Calu3 (cell line): ENCODE data around the gene WWOX. TPM values are rescaled to one million over a fixed set of nuclear protein-coding genes. Genes with fewer than 3 reads are reported as not detected.

Experiments
- BruUV-seq: library from RNA; stranded (reverse); fragments of 400-500 nt; replicated peaks from 2 replicates; lab custom pipeline; 2021; lab: Mats Ljungman, UMichigan
- CTCF ChIA-PET: fragments of 300-600 bp; sonication (Branson Sonifier 250); formaldehyde crosslinking; loops from one replicate; lab custom pipeline; 2022; ENCODE audit warnings: antibody characterized with exemption; lab: Charles Lee
- DNase-seq: peaks from one replicate; pipeline ENCODE4 v3.0.0; 2022
- H3K27ac Mint-ChIP-seq: one replicate; pipeline ENCODE4 v1.8.0; 2022; ENCODE audit warnings: mixed read lengths; ENCODE audit not compliant: unreplicated experiment
- H3K27me3 Mint-ChIP-seq: one replicate; pipeline ENCODE4 v1.8.0; 2022; ENCODE audit warnings: mixed read lengths; ENCODE audit not compliant: unreplicated experiment
- H3K36me3 Mint-ChIP-seq: one replicate; pipeline ENCODE4 v1.8.0; 2022; ENCODE audit warnings: mild to moderate bottlenecking, moderate library complexity, mixed read lengths; ENCODE audit not compliant: insufficient read depth, unreplicated experiment
- H3K4me1 Mint-ChIP-seq: one replicate; pipeline ENCODE4 v1.8.0; 2022; ENCODE audit warnings: mild to moderate bottlenecking, low read depth, mixed read lengths; ENCODE audit not compliant: unreplicated experiment
- H3K4me3 Mint-ChIP-seq: one replicate; pipeline ENCODE4 v1.8.0; 2022; ENCODE audit warnings: mild to moderate bottlenecking, low read depth, moderate library complexity, mixed read lengths; ENCODE audit not compliant: unreplicated experiment
- H3K9me3 Mint-ChIP-seq: one replicate; pipeline ENCODE4 v1.8.0; 2022; ENCODE audit warnings: low read depth, mixed read lengths; ENCODE audit not compliant: unreplicated experiment
- CTCF ChIP-seq: fragments of 200-600 bp; IDR thresholded peaks from one replicate; pipeline ENCODE4 v1.8.0; 2022; ENCODE audit warnings: antibody characterized with exemption; ENCODE audit not compliant: unreplicated experiment
- intact Hi-C: fragments of 100-400 bp; cut with micrococcal nuclease; formaldehyde crosslinking; loops from one replicate; pipeline ENCODE4 v1.10.0; 2022; ENCODE audit not compliant: unreplicated experiment
- total RNA-seq: library from RNA; stranded (reverse); gene quantifications from 2 replicates; pipeline ENCODE4 v1.2.3, GENCODE V29; 2022

The WWOX gene
- total RNA-seq, 1 experiment from 2014 or later, result 33.5 TPM

DNA sequence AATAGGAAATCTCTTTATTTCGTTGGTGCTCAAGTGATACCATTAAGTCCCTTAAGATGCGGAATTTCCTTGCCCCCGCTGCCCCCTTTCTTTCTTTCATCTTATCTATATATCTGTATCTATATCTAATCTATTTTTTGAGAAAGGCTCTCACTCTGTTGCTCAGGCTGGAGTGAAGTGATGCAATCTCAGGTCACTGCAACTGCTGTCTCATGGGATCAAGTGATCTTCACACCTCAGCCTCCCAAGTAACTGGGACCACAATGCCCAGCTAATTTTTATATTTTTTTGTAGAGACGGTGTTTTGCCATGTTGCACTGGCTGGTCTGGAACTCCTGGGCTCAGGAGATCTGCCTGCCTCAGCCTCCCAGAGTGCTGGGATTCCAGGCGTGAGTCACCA lies 693.5 kb downstream of the WWOX start:
- intact Hi-C loops, result no loop called here
- CTCF ChIA-PET, result no interaction called here
- Mint-ChIP-seq H3K36me3 (no peaks in the 10 kb centered on the region), H3K9me3 (peaks cover 10% of the 10 kb centered on the region), H3K4me3 (no peak overlapping the region), H3K4me1 (no peaks in the 10 kb centered on the region), H3K27ac (no peak overlapping the region), H3K27me3 (no peaks in the 10 kb centered on the region)
- no peak for DNase-seq
- TF ChIP-seq CTCF, result no peak
- BruUV-seq, result no TSS peak

- no peak overlapping the region for H3K4me3 Mint-ChIP-seq
- no peak for TF ChIP-seq CTCF
- H3K27ac Mint-ChIP-seq, result no peak overlapping the region
- peaks cover 13% of the 10 kb centered on the region for H3K9me3 Mint-ChIP-seq
- no peaks in the 10 kb centered on the region for H3K36me3 Mint-ChIP-seq
- no TSS peak for BruUV-seq
- H3K27me3 Mint-ChIP-seq, result no peaks in the 10 kb centered on the region
- intact Hi-C loops, result no loop called here
- no peaks in the 10 kb centered on the region for H3K4me1 Mint-ChIP-seq
- CTCF ChIA-PET, result no interaction called here
- DNase-seq, result no peak
These were observed 695.3 kb downstream of the WWOX start for GRCh38 chr16:78794581-78795250.

GRCh38 chr16:78795433-78795832 lies 696.0 kb downstream of the WWOX start:
- CTCF ChIA-PET, result no interaction called here
- Mint-ChIP-seq H3K27ac (no peak overlapping the region), H3K4me3 (no peak overlapping the region), H3K4me1 (no peaks in the 10 kb centered on the region), H3K36me3 (no peaks in the 10 kb centered on the region), H3K9me3 (peaks cover 13% of the 10 kb centered on the region), H3K27me3 (no peaks in the 10 kb centered on the region)
- TF ChIP-seq CTCF, result no peak
- BruUV-seq, result no TSS peak
- intact Hi-C loops, result no loop called here
- no peak for DNase-seq

GRCh38 chr16:78796221-78796866 lies 696.9 kb downstream of the WWOX start:
- Mint-ChIP-seq H3K4me3 (no peak overlapping the region), H3K9me3 (peaks cover 13% of the 10 kb centered on the region), H3K4me1 (no peaks in the 10 kb centered on the region), H3K27ac (no peak overlapping the region), H3K36me3 (no peaks in the 10 kb centered on the region), H3K27me3 (no peaks in the 10 kb centered on the region)
- no TSS peak for BruUV-seq
- CTCF ChIA-PET, result no interaction called here
- no peak for TF ChIP-seq CTCF
- DNase-seq, result no peak
- intact Hi-C loops, result no loop called here
